HepG2 (cell line): ENCODE measurements around the gene SEMA6B. TPM values are rescaled to one million over a fixed set of nuclear protein-coding genes. Genes with fewer than 3 reads are reported as not detected.

Source experiments
- ATAC-seq: fragments of 200-7000 bp; cut with Tn5 transposase; 3 replicates; pipeline ENCODE4 v1.9.1; 2020; ENCODE audit warnings: mild to moderate bottlenecking, moderate library complexity
- BruUV-seq: library from RNA; stranded (reverse); fragments of 400-500 nt; replicated peaks from 2 replicates; lab custom pipeline; 2021; lab: Mats Ljungman, UMichigan
- CTCF ChIA-PET: fragments of 300-600 bp; formaldehyde crosslinking; extraction: SDS; loops from one replicate; lab custom pipeline; 2021; ENCODE audit warnings: low total read pairs, inconsistent platforms, low intra/inter-chr PET ratio; lab: Yijun Ruan, JAX
- POLR2A ChIA-PET: fragments of 350-600 bp; sonication (Branson Sonifier 250); formaldehyde crosslinking; loops from one replicate; lab custom pipeline; 2020; ENCODE audit warnings: antibody characterized with exemption, inconsistent platforms; lab: Yijun Ruan, JAX
- DNase-seq: peaks from one replicate; pipeline ENCODE4 v3.0.0-alpha.2; 2015; ENCODE audit warnings: low spot score
- FAIRE-seq: peaks from 3 replicates; lab custom pipeline; 2011; peaks lifted over from hg19 to GRCh38; lab: Jason Lieb, UNC
- H2AFZ ChIP-seq: one replicate; pipeline ENCODE4 v1.6.1; 2011; ENCODE audit warnings: low read length, inconsistent platforms
- H3K27ac ChIP-seq: fragments of 300-600 bp; 3 replicates; pipeline ENCODE4 v1.8.0; 2011; ENCODE audit warnings: mixed run types, mild to moderate bottlenecking, mixed read lengths, low read length, inconsistent platforms; ENCODE audit not compliant: insufficient read depth; ENCODE audit errors: extremely low read length
- H3K27me3 ChIP-seq, 2 experiments: fragments of 200-600 bp in 1 of 2; 2 replicates in 1 of 2; 3 replicates in 1 of 2; pipeline versions ENCODE4 v1.6.0 to v1.8.0; 2011; ENCODE audit warnings: low read length in 2 of 2, mild to moderate bottlenecking in 2 of 2, moderate library complexity in 2 of 2, inconsistent platforms in 1 of 2; ENCODE audit not compliant: insufficient read depth in 2 of 2, control insufficient read depth in 1 of 2
- H3K36me3 ChIP-seq, 2 experiments: fragments of 200-600 bp in 1 of 2; replicated peaks in 1 of 2; 2 replicates in 1 of 2; 3 replicates in 1 of 2; pipeline versions ENCODE4 v1.5.1 to v1.8.0; 2011; ENCODE audit warnings: low read length in 2 of 2, inconsistent platforms in 1 of 2; ENCODE audit not compliant: insufficient read depth in 2 of 2, control insufficient read depth in 1 of 2
- H3K4me1 ChIP-seq: 2 replicates; pipeline ENCODE4 v1.5.1; 2012; ENCODE audit warnings: low read length, inconsistent platforms; ENCODE audit not compliant: insufficient read depth
- H3K4me2 ChIP-seq: 2 replicates; pipeline ENCODE4 v1.6.0; 2011; ENCODE audit warnings: low read depth, low read length, inconsistent platforms
- H3K4me3 ChIP-seq, 3 experiments: fragments of 200-600 bp in 1 of 3; sonication (generic), shearing (Covaris generic) in 1 of 3; replicated peaks in 1 of 3; 2 replicates each; pipeline ENCODE4 v1.5.1; 2011 to 2016; ENCODE audit warnings: low read length in 3 of 3, inconsistent platforms in 2 of 3, low read depth in 2 of 3, mild to moderate bottlenecking in 2 of 3, control low read depth in 1 of 3, mixed read lengths in 1 of 3; ENCODE audit not compliant: insufficient read depth in 1 of 3
- H3K79me2 ChIP-seq: one replicate; pipeline ENCODE4 v1.6.1; 2011; ENCODE audit warnings: low read length, inconsistent platforms; ENCODE audit not compliant: insufficient read depth
- H3K9ac ChIP-seq: 2 replicates; pipeline ENCODE4 v1.6.0; 2011; ENCODE audit warnings: mild to moderate bottlenecking, low read depth, low read length, inconsistent platforms; ENCODE audit not compliant: insufficient read depth
- H3K9me3 ChIP-seq: 2 replicates; pipeline ENCODE4 v1.5.1; 2012; ENCODE audit warnings: mild to moderate bottlenecking, low read length
- H4K20me1 ChIP-seq: 2 replicates; pipeline ENCODE4 v1.6.0; 2011; ENCODE audit warnings: inconsistent platforms, mild to moderate bottlenecking, low read length, moderate library complexity; ENCODE audit not compliant: insufficient read depth
- ELK4 ChIP-seq: sonication (generic); formaldehyde crosslinking; IDR thresholded peaks from 2 replicates; pipeline ENCODE4 v1.9.0; 2021; ENCODE audit warnings: missing genetic modification reagents, borderline replicate concordance
- HES4 ChIP-seq: sonication (generic); formaldehyde crosslinking; IDR thresholded peaks from 2 replicates; pipeline ENCODE4 v1.9.0; 2021; ENCODE audit warnings: mild to moderate bottlenecking, missing genetic modification reagents, borderline replicate concordance
- HMG20B ChIP-seq: conservative IDR thresholded peaks from 2 replicates; pipeline ENCODE4 v1.6.1; 2016; ENCODE audit warnings: missing genetic modification reagents, missing compliant biosample characterization
- KDM6A ChIP-seq: IDR thresholded peaks from 2 replicates; pipeline ENCODE4 v1.6.1; 2016; ENCODE audit warnings: low read depth
- MTF2 ChIP-seq: sonication (generic); formaldehyde crosslinking; IDR thresholded peaks from 2 replicates; pipeline ENCODE4 v1.5.0; 2020; ENCODE audit warnings: missing genetic modification reagents, borderline replicate concordance
- NFE2 ChIP-seq: sonication (generic); formaldehyde crosslinking; IDR thresholded peaks from 2 replicates; pipeline ENCODE4 v1.4.0; 2020; ENCODE audit warnings: missing genetic modification reagents
- PHF5A ChIP-seq: IDR thresholded peaks from one replicate; pipeline ENCODE4 v1.6.1; 2018; ENCODE audit warnings: low read depth, missing genetic modification reagents; ENCODE audit not compliant: unreplicated experiment
- REL ChIP-seq: sonication (generic); formaldehyde crosslinking; conservative IDR thresholded peaks from 2 replicates; pipeline ENCODE4 v1.8.0; 2022; ENCODE audit warnings: mild to moderate bottlenecking, missing genetic modification reagents, moderate library complexity
- SRSF1 ChIP-seq: fragments of 200-400 bp; formaldehyde crosslinking; optimal IDR thresholded peaks from 2 replicates; pipeline ENCODE3; 2017; ENCODE audit warnings: mild to moderate bottlenecking, low read depth, low read length, moderate library complexity
- SRSF9 ChIP-seq: fragments of 200-400 bp; formaldehyde crosslinking; IDR thresholded peaks from 2 replicates; pipeline ENCODE4 v1.6.1; 2018; ENCODE audit warnings: borderline replicate concordance, mild to moderate bottlenecking, low read depth, low read length; ENCODE audit not compliant: insufficient read depth, poor library complexity, severe bottlenecking
- TRIM24 ChIP-seq: sonication (generic); formaldehyde crosslinking; IDR thresholded peaks from 2 replicates; pipeline ENCODE4 v1.8.0; 2022; ENCODE audit warnings: mild to moderate bottlenecking, missing genetic modification reagents
- ZBTB38 ChIP-seq: sonication (generic); formaldehyde crosslinking; IDR thresholded peaks from 2 replicates; pipeline ENCODE4 v1.5.1; 2020; ENCODE audit warnings: mild to moderate bottlenecking, missing genetic modification reagents
- ZNF10 ChIP-seq: sonication (generic); formaldehyde crosslinking; IDR thresholded peaks from 2 replicates; pipeline ENCODE4 v1.4.0; 2020; ENCODE audit warnings: mild to moderate bottlenecking, low read depth, missing genetic modification reagents, borderline replicate concordance
- ZNF337 ChIP-seq: sonication (generic); formaldehyde crosslinking; IDR thresholded peaks from 2 replicates; pipeline ENCODE4 v1.5.1; 2020; ENCODE audit warnings: missing genetic modification reagents, low read depth, mild to moderate bottlenecking, borderline replicate concordance
- ZNF501 ChIP-seq: sonication (generic); formaldehyde crosslinking; IDR thresholded peaks from 2 replicates; pipeline ENCODE4 v1.5.1; 2020; ENCODE audit warnings: mild to moderate bottlenecking, moderate library complexity, missing genetic modification reagents
- ZNF572 ChIP-seq: sonication (generic); formaldehyde crosslinking; IDR thresholded peaks from 2 replicates; pipeline ENCODE4 v1.5.1; 2020; ENCODE audit warnings: mild to moderate bottlenecking, missing genetic modification reagents
- ZNF577 ChIP-seq: sonication (generic); formaldehyde crosslinking; IDR thresholded peaks from 2 replicates; pipeline ENCODE4 v1.4.0; 2020; ENCODE audit warnings: mild to moderate bottlenecking, low read depth, missing genetic modification reagents, borderline replicate concordance
- ZSCAN25 ChIP-seq: sonication (generic); formaldehyde crosslinking; IDR thresholded peaks from 2 replicates; pipeline ENCODE4 v1.8.0; 2022; ENCODE audit warnings: mild to moderate bottlenecking, missing genetic modification reagents
- WGBS: methylation state at CpG from one replicate; pipeline ENCODE4 v1.1.6; 2017; ENCODE audit warnings: low lambda C conversion rate; 5-methylcytosine and 5-hydroxymethylcytosine counted together
- in situ Hi-C: cut with HindIII; loops from 2 replicates; pipeline ENCODE4 v1.10.0; 2017; ENCODE audit warnings: low pct_unique_long_range_greater_than_20kb; ENCODE audit not compliant: extremely low pct_ligation_motif_present
- intact Hi-C: fragments of 100-400 bp; cut with micrococcal nuclease; formaldehyde crosslinking; loops from one replicate; pipeline ENCODE4 v1.10.0; 2022; ENCODE audit not compliant: unreplicated experiment
- polyA plus RNA-seq, 8 experiments: library from polyadenylated mRNA; depleted of rRNA in 3 of 8; stranded (reverse) in 7 of 8; unstranded in 1 of 8; fragments of >200 nt; fragmentation: Illumina TruSeq in 4 of 8; extraction: Trizol in 4 of 8; gene quantifications; 2 replicates each; pipeline versions ENCODE4 v1.2.1 to v1.2.3, GENCODE V29; 2011 to 2016; ENCODE audit warnings: low read depth in 4 of 8, missing spikeins in 1 of 8, mixed read lengths in 1 of 8; ENCODE audit not compliant: insufficient read depth in 1 of 8
- total RNA-seq, 5 experiments: library from RNA; depleted of rRNA; stranded (reverse); fragments of >200 nt; fragmentation: Illumina TruSeq; extraction: Trizol; gene quantifications; 2 replicates each; pipeline ENCODE4 v1.2.3, GENCODE V29; 2016; ENCODE audit warnings: low read depth in 1 of 5
- TF ChIP-seq, protein P1 (sequence below): sonication (generic); formaldehyde crosslinking; IDR thresholded peaks from 2 replicates; pipeline ENCODE4 v1.4.0; 2020; ENCODE audit warnings: mild to moderate bottlenecking, missing genetic modification reagents
- TF ChIP-seq, protein P2 (sequence below): IDR thresholded peaks from 2 replicates; pipeline ENCODE4 v1.6.1; 2016; ENCODE audit warnings: missing genetic modification reagents, missing compliant biosample characterization

SEMA6B gene
- total and polyA plus RNA-seq, 2 of the 13 experiments (the other 11 are each of a cell fraction or from before 2014, with no cell fraction given) = 45.5 to 67.1 TPM

- ChIA-PET POLR2A (interaction anchor here (0.6 kb wide), 1 partner anchor 15 kb away, joined by 4 read pairs; no protein-coding TSS in a partner anchor), CTCF (no interaction called here)
- Histone ChIP-seq H3K4me2 (no peak overlapping the region), H3K9ac (no peak overlapping the region), H2AFZ (no peak overlapping the region), H3K4me3 (no peak overlapping the region), H3K9me3 (no peaks in the 10 kb centered on the region), H3K36me3 (peaks cover 41 to 63% of the 10 kb centered on the region in 2 experiments), H4K20me1 (no peaks in the 10 kb centered on the region), H3K79me2 (no peaks in the 10 kb centered on the region), H3K27me3 (no peaks in the 10 kb centered on the region), H3K4me1 (no peaks in the 10 kb centered on the region), H3K27ac (no peak overlapping the region)
- FAIRE-seq (no peak), DNase-seq (no peak), ATAC-seq (no peak)
- WGBS = 98% methylated on average over 18 of the region's 18 CpGs
- BruUV-seq = no TSS peak
- TF ChIP-seq MTF2 (CRISPR knock-in tag) (no peak), SRSF1 (no peak), ZNF572 (CRISPR knock-in tag) (no peak), NFE2 (CRISPR knock-in tag) (no peak), TRIM24 (no peak), REL (CRISPR knock-in tag) (no peak), KDM6A (CRISPR knock-in tag) (no peak), HMG20B (no peak), ZNF337 (CRISPR knock-in tag) (no peak), ZNF577 (CRISPR knock-in tag) (no peak), ELK4 (no peak), SRSF9 (no peak), ZNF501 (CRISPR knock-in tag) (no peak), HES4 (CRISPR knock-in tag) (no peak), ZNF10 (no peak), ZBTB38 (CRISPR knock-in tag) (no peak), ZSCAN25 (CRISPR knock-in tag) (no peak), PHF5A (CRISPR knock-in tag) (no peak)
- TF ChIP-seq, protein P1, sequence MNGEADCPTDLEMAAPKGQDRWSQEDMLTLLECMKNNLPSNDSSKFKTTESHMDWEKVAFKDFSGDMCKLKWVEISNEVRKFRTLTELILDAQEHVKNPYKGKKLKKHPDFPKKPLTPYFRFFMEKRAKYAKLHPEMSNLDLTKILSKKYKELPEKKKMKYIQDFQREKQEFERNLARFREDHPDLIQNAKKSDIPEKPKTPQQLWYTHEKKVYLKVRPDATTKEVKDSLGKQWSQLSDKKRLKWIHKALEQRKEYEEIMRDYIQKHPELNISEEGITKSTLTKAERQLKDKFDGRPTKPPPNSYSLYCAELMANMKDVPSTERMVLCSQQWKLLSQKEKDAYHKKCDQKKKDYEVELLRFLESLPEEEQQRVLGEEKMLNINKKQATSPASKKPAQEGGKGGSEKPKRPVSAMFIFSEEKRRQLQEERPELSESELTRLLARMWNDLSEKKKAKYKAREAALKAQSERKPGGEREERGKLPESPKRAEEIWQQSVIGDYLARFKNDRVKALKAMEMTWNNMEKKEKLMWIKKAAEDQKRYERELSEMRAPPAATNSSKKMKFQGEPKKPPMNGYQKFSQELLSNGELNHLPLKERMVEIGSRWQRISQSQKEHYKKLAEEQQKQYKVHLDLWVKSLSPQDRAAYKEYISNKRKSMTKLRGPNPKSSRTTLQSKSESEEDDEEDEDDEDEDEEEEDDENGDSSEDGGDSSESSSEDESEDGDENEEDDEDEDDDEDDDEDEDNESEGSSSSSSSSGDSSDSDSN (CRISPR knock-in tag) = no peak
- TF ChIP-seq, protein P2, sequence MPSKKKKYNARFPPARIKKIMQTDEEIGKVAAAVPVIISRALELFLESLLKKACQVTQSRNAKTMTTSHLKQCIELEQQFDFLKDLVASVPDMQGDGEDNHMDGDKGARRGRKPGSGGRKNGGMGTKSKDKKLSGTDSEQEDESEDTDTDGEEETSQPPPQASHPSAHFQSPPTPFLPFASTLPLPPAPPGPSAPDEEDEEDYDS (CRISPR knock-in tag) = no peak
- in situ Hi-C loops (no loop called here), intact Hi-C loops (no loop called here)
Observed at GRCh38 chr19:4550018-4550417, 9.5 kb downstream of the SEMA6B start.
